GM12878 (cell line): ENCODE data around the gene ITGA2. TPM values are rescaled to one million over a fixed set of nuclear protein-coding genes. Genes with fewer than 3 reads are reported as not detected.
A peak's percentile ranks its signal among the peaks of the same experiment; 100 is the strongest.

ENCODE experiments used
- ATAC-seq: fragments of 200-7000 bp; cut with Tn5 transposase; 3 replicates; pipeline ENCODE4 v1.9.1; 2020; ENCODE audit warnings: mild to moderate bottlenecking, moderate library complexity
- BruUV-seq: library from RNA; stranded (reverse); fragments of 400-500 nt; replicated peaks from 2 replicates; lab custom pipeline; 2021; lab: Mats Ljungman, UMichigan
- CTCF ChIA-PET: fragments of 300-600 bp; sonication (Branson Sonifier 250); formaldehyde crosslinking; extraction: SDS; loops from one replicate; lab custom pipeline; 2021; ENCODE audit warnings: inconsistent platforms; lab: Yijun Ruan, JAX
- POLR2A ChIA-PET: fragments of 350-600 bp; formaldehyde crosslinking; extraction: SDS; loops from one replicate; lab custom pipeline; 2021; ENCODE audit warnings: inconsistent platforms; lab: Charles Lee
- RAD21 ChIA-PET: fragments of 300-600 bp; sonication (Branson Sonifier 250); formaldehyde crosslinking; loops from one replicate; lab custom pipeline; 2023; ENCODE audit warnings: antibody characterized with exemption; ENCODE audit not compliant: unreplicated experiment; lab: Charles Lee
- SMC1A ChIA-PET: fragments of 300-600 bp; sonication (Branson Sonifier 250); formaldehyde crosslinking; loops from one replicate; lab custom pipeline; 2023; ENCODE audit not compliant: unreplicated experiment, uncharacterized antibody; lab: Charles Lee
- DNase-seq: peaks from one replicate; pipeline ENCODE4 v3.0.0-alpha.2; 2011; ENCODE audit warnings: low read depth, low spot score
- FAIRE-seq: peaks from 3 replicates; lab custom pipeline; 2011; peaks lifted over from hg19 to GRCh38; lab: Jason Lieb, UNC
- H2AFZ ChIP-seq: 2 replicates; pipeline ENCODE4 v1.6.0; 2011; ENCODE audit warnings: low read depth, low read length, control low read depth; ENCODE audit not compliant: control insufficient read depth
- H3K27ac ChIP-seq: 2 replicates; pipeline ENCODE4 v1.5.1; 2011; ENCODE audit warnings: control low read depth; ENCODE audit not compliant: control insufficient read depth, insufficient read depth
- H3K27me3 ChIP-seq, 2 experiments: replicated peaks in 1 of 2; 2 replicates each; pipeline versions ENCODE4 v1.6.0 to v1.6.1; 2011; ENCODE audit warnings: low read length in 1 of 2; ENCODE audit not compliant: control insufficient read depth in 2 of 2, insufficient read depth in 2 of 2
- H3K36me3 ChIP-seq, 2 experiments: 2 replicates each; pipeline ENCODE4 v1.5.1; 2011; ENCODE audit warnings: low read length in 1 of 2; ENCODE audit not compliant: control insufficient read depth in 2 of 2, insufficient read depth in 2 of 2
- H3K4me1 ChIP-seq: 2 replicates; pipeline ENCODE4 v1.6.1; 2011; ENCODE audit warnings: mild to moderate bottlenecking, low read length, moderate library complexity, mixed read lengths; ENCODE audit not compliant: control insufficient read depth, insufficient read depth
- H3K4me2 ChIP-seq: 2 replicates; pipeline ENCODE4 v1.6.0; 2011; ENCODE audit warnings: control low read depth; ENCODE audit not compliant: control insufficient read depth, insufficient read depth
- H3K4me3 ChIP-seq: fragments of 200-600 bp; sonication (generic); 2 replicates; pipeline ENCODE4 v1.5.1; 2016
- H3K79me2 ChIP-seq: 2 replicates; pipeline ENCODE4 v1.6.0; 2011; ENCODE audit warnings: low read length; ENCODE audit not compliant: control insufficient read depth, insufficient read depth
- H3K9ac ChIP-seq: 2 replicates; pipeline ENCODE4 v1.8.0; 2011; ENCODE audit warnings: low read length, control low read depth, mixed read lengths; ENCODE audit not compliant: control insufficient read depth, insufficient read depth
- H3K9me3 ChIP-seq: replicated peaks from 3 replicates; pipeline ENCODE4 v1.5.1; 2011; ENCODE audit warnings: mild to moderate bottlenecking, low read length; ENCODE audit not compliant: control insufficient read depth, insufficient read depth
- H4K20me1 ChIP-seq: 2 replicates; pipeline ENCODE4 v1.6.0; 2011; ENCODE audit not compliant: control insufficient read depth, insufficient read depth
- ASH2L ChIP-seq: fragments of 300-600, 200-600 bp; sonication (generic); IDR thresholded peaks from 2 replicates; pipeline ENCODE4 v1.6.1; 2017; ENCODE audit warnings: low read depth, mild to moderate bottlenecking, borderline replicate concordance
- CBX5 ChIP-seq: sonication (generic); IDR thresholded peaks from 2 replicates; pipeline ENCODE4 v1.6.1; 2016; ENCODE audit warnings: low read depth, moderate library complexity, mild to moderate bottlenecking, inconsistent platforms
- CHD2 ChIP-seq: IDR thresholded peaks from 2 replicates; pipeline ENCODE4 v1.6.1; 2011; ENCODE audit warnings: low read depth, low read length, improper control_type of control experiment, borderline replicate concordance
- CUX1 ChIP-seq: IDR thresholded peaks from 2 replicates; pipeline ENCODE4 v1.6.1; 2012; ENCODE audit warnings: improper control_type of control experiment, low read depth, low read length; ENCODE audit not compliant: insufficient replicate concordance
- DPF2 ChIP-seq: fragments of 450-650 bp; IDR thresholded peaks from 2 replicates; pipeline ENCODE4 v1.6.1; 2017; ENCODE audit warnings: mild to moderate bottlenecking
- GATAD2B ChIP-seq: fragments of 450-650 bp; conservative IDR thresholded peaks from 2 replicates; pipeline ENCODE4 v1.6.1; 2017; ENCODE audit warnings: low read depth, mild to moderate bottlenecking, moderate library complexity
- IKZF1 ChIP-seq: fragments of 450-650 bp; conservative IDR thresholded peaks from 2 replicates; pipeline ENCODE4 v1.6.1; 2017; ENCODE audit warnings: antibody characterized with exemption, mild to moderate bottlenecking
- MAX ChIP-seq: IDR thresholded peaks from 2 replicates; pipeline ENCODE4 v1.6.1; 2012; ENCODE audit warnings: low read depth, low read length, improper control_type of control experiment
- NR2C2 ChIP-seq: IDR thresholded peaks from 2 replicates; pipeline ENCODE4 v1.6.1; 2011; ENCODE audit warnings: borderline replicate concordance, low read depth; ENCODE audit not compliant: control insufficient read depth, insufficient read length
- NR2F1 ChIP-seq: fragments of 450-650 bp; conservative IDR thresholded peaks from 2 replicates; pipeline ENCODE4 v1.6.1; 2017; ENCODE audit warnings: mild to moderate bottlenecking
- RCOR1 ChIP-seq: conservative IDR thresholded peaks from 2 replicates; pipeline ENCODE4 v1.6.1; 2012; ENCODE audit warnings: low read depth, low read length, improper control_type of control experiment
- SMC3 ChIP-seq: IDR thresholded peaks from 2 replicates; pipeline ENCODE4 v1.6.1; 2011; ENCODE audit warnings: low read length, improper control_type of control experiment, borderline replicate concordance
- ZNF687 ChIP-seq: fragments of 450-650 bp; IDR thresholded peaks from 2 replicates; pipeline ENCODE4 v1.6.1; 2017; ENCODE audit warnings: mild to moderate bottlenecking, moderate library complexity
- WGBS: methylation state at CpG from one replicate; pipeline ENCODE4 v1.1.6; 2016; ENCODE audit warnings: low lambda C conversion rate; ENCODE audit not compliant: insufficient replicate concordance, insufficient coverage; ENCODE audit errors: missing lambda C conversion rate; 5-methylcytosine and 5-hydroxymethylcytosine counted together
- in situ Hi-C: fragments of 300-500 bp; cut with MboI; formaldehyde crosslinking; loops from 9 replicates; pipeline ENCODE4 v1.14.3; 2018; ENCODE audit warnings: mixed read lengths
- intact Hi-C: fragments of 100-400 bp; cut with micrococcal nuclease; formaldehyde crosslinking; loops from one replicate; pipeline ENCODE4 v1.14.2; 2022; ENCODE audit not compliant: unreplicated experiment
- polyA plus RNA-seq, 11 experiments: library from polyadenylated mRNA; depleted of rRNA in 4 of 11; unstranded in 6 of 11; stranded (reverse) in 5 of 11; fragments of >200 nt; fragmentation: Nextera tagmentation in 4 of 11; fragmentation: Illumina TruSeq in 1 of 11; extraction: Ambion mirVana in 4 of 11; extraction: Trizol in 1 of 11; gene quantifications; 1 replicate in 1 of 11; 2 replicates in 10 of 11; pipeline versions ENCODE4 v1.2.1 to v1.2.3, GENCODE V29; 2011 to 2016; ENCODE audit warnings: inconsistent platforms in 2 of 11, missing spikeins in 2 of 11, low read depth in 1 of 11
- total RNA-seq, 4 experiments: library from RNA; depleted of rRNA in 3 of 4; stranded (reverse); fragments of >200 nt in 3 of 4; fragmentation: Illumina TruSeq in 1 of 4; extraction: Trizol in 1 of 4; gene quantifications; 2 replicates each; pipeline versions ENCODE4 v1.2.1 to v1.2.3, GENCODE V29; 2013 to 2021

ITGA2 gene
- total and polyA plus RNA-seq, 10 of the 15 experiments (the other 5 are each of a cell fraction or from before 2014, with no cell fraction given) = under 0.01 to 0.13 (median 0.03) TPM; not detected in 6

- BruUV-seq = no TSS peak
- peak; percentile 99 for ATAC-seq
- peaks cover 5% of the 10 kb centered on the region; the same call in 1 of the 2 replicates for H3K4me1 ChIP-seq
- TF ChIP-seq NR2C2 (no peak), CHD2 (no peak), DPF2 (0 out of 2 replicates have a peak, but pooled peaks have one; percentile 59), IKZF1 (peak; percentile 99), SMC3 (no peak), MAX (peak; percentile 54; the same call in 1 of the 2 replicates), ZNF687 (peak; percentile 59; the same call in 1 of the 2 replicates), CUX1 (no peak), NR2F1 (0 out of 2 replicates have a peak, but pooled peaks have one; percentile 27), RCOR1 (no peak), GATAD2B (peak; percentile 74; the same call in 1 of the 2 replicates), ASH2L (no peak), CBX5 (no peak)
Measured at GRCh38 chr5:53109443-53110127, 120.4 kb downstream of the ITGA2 start, which contains the start of gene MOCS2. MOCS2 (minus strand) TSS chr5:53109757; CDS start chr5:53107174, 2,583 bp downstream.

More at GRCh38 chr5:53109443-53110127, 120.4 kb downstream of the ITGA2 start, which contains the start of gene MOCS2:
- H3K79me2 ChIP-seq = peaks cover 2% of the 10 kb centered on the region
- H3K4me3 ChIP-seq = peak within 1 kb of the TSS; percentile 68
- ChIA-PET RAD21 (interaction anchor here (1.0 to 1.3 kb wide), 2 partner anchors 12 to 161 kb away, joined by 5 to 8 read pairs; no protein-coding TSS in a partner anchor), POLR2A (interaction anchor here (0.6 to 1.4 kb wide), 7 partner anchors 9 to 1275 kb away, joined by 3 to 5 read pairs (median 4); no protein-coding TSS in a partner anchor), SMC1A (interaction anchor here (0.7 to 1.5 kb wide), 7 partner anchors 10 to 1301 kb away, joined by 3 to 5 read pairs (median 3); no protein-coding TSS in a partner anchor), CTCF (interaction anchor here (0.9 to 2.8 kb wide), 7 partner anchors 11 to 310 kb away, joined by 3 to 13 read pairs (median 5); no protein-coding TSS in a partner anchor)
- DNase-seq (peak; percentile 64), FAIRE-seq (peak; percentile 74)
- no peaks in the 10 kb centered on the region for H3K36me3 ChIP-seq
- H4K20me1 ChIP-seq = no peaks in the 10 kb centered on the region
- peak within 1 kb of the TSS; percentile 65 for H3K27ac ChIP-seq
- intact Hi-C loops (no loop called here), in situ Hi-C loops (no loop called here)
- H3K9me3 ChIP-seq = no peaks in the 10 kb centered on the region
- H3K9ac ChIP-seq = peak within 1 kb of the TSS; percentile 89
- under 1% methylated on average over 47 of the region's 54 CpGs for WGBS
- H3K4me2 ChIP-seq = peak within 1 kb of the TSS; percentile 90
- peak within 1 kb of the TSS; percentile 96 for H2AFZ ChIP-seq
- H3K27me3 ChIP-seq = no peaks in the 10 kb centered on the region
